ENCODE results near the gene DNM1.

GRCh38 chr9:128164307-128164885 is 38.8 kb upstream of the DNM1 start:
- TF ChIP-seq CTCF (conservative IDR thresholded peaks at IDR 0.05; ENCODE audit: low read length): no peak
- no peak for TF ChIP-seq EZH2phosphoT487 (IDR thresholded peaks at IDR 0.05; ENCODE audit: borderline replicate concordance, low read depth, low read length)
